Measurements from ENCODE around the gene TCP11.
A peak's percentile ranks its signal among the peaks of the same experiment; 100 is the strongest.
"Not testable (repeated sequence)": the region's sequence is repeated elsewhere in the genome, so short reads cannot be mapped to it uniquely, and the experiment has no call there.

Gene TCP11

GRCh38 chr6:35146453-35146852, 5.3 kb upstream of the TCP11 start:
- DNase-seq (ENCODE audit: low read depth, low spot score) = no peak

- no peak for DNase-seq (ENCODE audit: low read depth, low spot score)
These were observed 4.6 kb upstream of the TCP11 start for GRCh38 chr6:35145757-35146156.

- DNase-seq (ENCODE audit: low read depth, low spot score) = no peak
These were observed 1.7 kb upstream of the TCP11 start for GRCh38 chr6:35142588-35143569.

- no peak for DNase-seq (ENCODE audit: low read depth, low spot score)
These were observed 516 bp downstream of the TCP11 start for GRCh38 chr6:35140639-35141006.

GRCh38 chr6:35139924-35140638, 1.1 kb downstream of the TCP11 start:
- peak; percentile 57 for DNase-seq (ENCODE audit: low read depth, low spot score)

GRCh38 chr6:35139470-35139869, 1.7 kb downstream of the TCP11 start:
- DNase-seq (ENCODE audit: low read depth, low spot score) = no peak

GRCh38 chr6:35138191-35138590, 2.9 kb downstream of the TCP11 start:
- not testable (repeated sequence) for DNase-seq (ENCODE audit: low read depth, low spot score)

- no peak for DNase-seq (ENCODE audit: low read depth, low spot score)
These were observed 5.0 kb downstream of the TCP11 start for GRCh38 chr6:35136185-35136584.

- DNase-seq (ENCODE audit: low read depth, low spot score) = peak; percentile 51
These were observed 12.6 kb downstream of the TCP11 start for GRCh38 chr6:35128496-35128895.

GRCh38 chr6:35128042-35128441, 13.1 kb downstream of the TCP11 start:
- no peak for DNase-seq (ENCODE audit: low read depth, low spot score)

GRCh38 chr6:35124356-35124755, 16.8 kb downstream of the TCP11 start:
- no peak for DNase-seq (ENCODE audit: low read depth, low spot score)

GRCh38 chr6:35120746-35121145, 20.4 kb downstream of the TCP11 start:
- no peak for DNase-seq (ENCODE audit: low read depth, low spot score)

- no peak for DNase-seq (ENCODE audit: low read depth, low spot score)
These were observed 32.7 kb downstream of the TCP11 start for GRCh38 chr6:35108309-35108885.

- DNase-seq (ENCODE audit: low read depth, low spot score) = not testable (repeated sequence)
These were observed 33.4 kb downstream of the TCP11 start for GRCh38 chr6:35107761-35108160.

GRCh38 chr6:35107208-35107607, 33.9 kb downstream of the TCP11 start:
- not testable (repeated sequence) for DNase-seq (ENCODE audit: low read depth, low spot score)

- DNase-seq (ENCODE audit: low read depth, low spot score) = not testable (repeated sequence)
These were observed 35.1 kb downstream of the TCP11 start for GRCh38 chr6:35106061-35106460.

- no peak for DNase-seq (ENCODE audit: low read depth, low spot score)
These were observed 36.1 kb downstream of the TCP11 start for GRCh38 chr6:35105078-35105477.

- DNase-seq (ENCODE audit: low read depth, low spot score) = no peak
These were observed 42.0 kb downstream of the TCP11 start for GRCh38 chr6:35099116-35099515.

- DNase-seq (ENCODE audit: low read depth, low spot score) = no peak
These were observed 44.8 kb downstream of the TCP11 start for GRCh38 chr6:35096129-35096862.

GRCh38 chr6:35094183-35094582, 47.0 kb downstream of the TCP11 start:
- DNase-seq (ENCODE audit: low read depth, low spot score) = no peak

- DNase-seq (ENCODE audit: low read depth, low spot score) = no peak
These were observed 47.4 kb downstream of the TCP11 start for GRCh38 chr6:35093783-35094182.

GRCh38 chr6:35093118-35093445, 48.1 kb downstream of the TCP11 start:
- no peak for DNase-seq (ENCODE audit: low read depth, low spot score)

Data from smooth muscle cell of the brain vasculature (primary cell).